Astrocyte (in vitro differentiated cells and primary cell): ENCODE data around the gene KPNA5. TPM values are rescaled to one million over a fixed set of nuclear protein-coding genes. Genes with fewer than 3 reads are reported as not detected.
A peak's percentile ranks its signal among the peaks of the same experiment; 100 is the strongest.

Experiments used
- DNase-seq: peaks from one replicate; pipeline ENCODE4 v3.0.0-alpha.2; 2010; ENCODE audit warnings: low read depth
- FAIRE-seq: peaks from 2 replicates; lab custom pipeline; 2011; peaks lifted over from hg19 to GRCh38; lab: Jason Lieb, UNC
- H2AFZ ChIP-seq: 2 replicates; pipeline ENCODE4 v1.6.0; 2012; ENCODE audit warnings: low read depth, low read length, inconsistent platforms
- H3K27ac ChIP-seq: 2 replicates; pipeline ENCODE4 v1.5.1; 2011; ENCODE audit warnings: low read depth, low read length, inconsistent platforms
- H3K27me3 ChIP-seq: 2 replicates; pipeline ENCODE4 v1.6.0; 2011; ENCODE audit warnings: low read length, inconsistent platforms; ENCODE audit not compliant: insufficient read depth
- H3K36me3 ChIP-seq: 2 replicates; pipeline ENCODE4 v1.5.1; 2011; ENCODE audit warnings: low read length, inconsistent platforms; ENCODE audit not compliant: insufficient read depth
- H3K4me1 ChIP-seq: 2 replicates; pipeline ENCODE4 v1.5.1; 2011; ENCODE audit warnings: low read length, inconsistent platforms; ENCODE audit not compliant: insufficient read depth
- H3K4me2 ChIP-seq: 2 replicates; pipeline ENCODE4 v1.6.0; 2012; ENCODE audit warnings: low read length, inconsistent platforms
- H3K4me3 ChIP-seq: 2 replicates; pipeline ENCODE4 v1.5.1; 2011; ENCODE audit warnings: low read depth, mild to moderate bottlenecking, low read length, inconsistent platforms; ENCODE audit not compliant: insufficient read depth
- H3K79me2 ChIP-seq: 2 replicates; pipeline ENCODE4 v1.6.0; 2012; ENCODE audit warnings: mild to moderate bottlenecking, low read length, inconsistent platforms; ENCODE audit not compliant: insufficient read depth
- H3K9ac ChIP-seq: 2 replicates; pipeline ENCODE4 v1.6.0; 2012; ENCODE audit warnings: mild to moderate bottlenecking, low read length, inconsistent platforms
- H3K9me3 ChIP-seq: 2 replicates; pipeline ENCODE4 v1.5.1; 2012; ENCODE audit warnings: low read depth, mild to moderate bottlenecking, low read length, inconsistent platforms; ENCODE audit not compliant: insufficient read depth
- H4K20me1 ChIP-seq: 2 replicates; pipeline ENCODE4 v1.6.0; 2012; ENCODE audit warnings: low read length, inconsistent platforms; ENCODE audit not compliant: insufficient read depth
- H3K27ac Mint-ChIP-seq: one replicate; pipeline ENCODE4 v1.8.0; 2021; ENCODE audit warnings: mild to moderate bottlenecking, mixed read lengths; ENCODE audit not compliant: unreplicated experiment
- H3K27me3 Mint-ChIP-seq: one replicate; pipeline ENCODE4 v1.8.0; 2021; ENCODE audit warnings: low read depth, mixed read lengths; ENCODE audit not compliant: unreplicated experiment
- H3K36me3 Mint-ChIP-seq: one replicate; pipeline ENCODE4 v1.8.0; 2021; ENCODE audit warnings: low read depth, mixed read lengths; ENCODE audit not compliant: unreplicated experiment
- H3K4me1 Mint-ChIP-seq: one replicate; pipeline ENCODE4 v1.8.0; 2021; ENCODE audit warnings: low read depth, mixed read lengths; ENCODE audit not compliant: unreplicated experiment
- H3K4me3 Mint-ChIP-seq: one replicate; pipeline ENCODE4 v1.8.0; 2021; ENCODE audit warnings: mild to moderate bottlenecking, moderate library complexity, mixed read lengths; ENCODE audit not compliant: unreplicated experiment
- H3K9me3 Mint-ChIP-seq: one replicate; pipeline ENCODE4 v1.8.0; 2021; ENCODE audit warnings: mild to moderate bottlenecking, mixed read lengths; ENCODE audit not compliant: unreplicated experiment
- EZH2 ChIP-seq: IDR thresholded peaks from 2 replicates; pipeline ENCODE4 v1.6.1; 2012; ENCODE audit warnings: mild to moderate bottlenecking, low read length, inconsistent platforms; ENCODE audit not compliant: insufficient read depth
- total RNA-seq: library from RNA; stranded (reverse); gene quantifications from 2 replicates; pipeline ENCODE4 v1.2.1, GENCODE V29; 2021
- TF ChIP-seq, protein P1 (sequence below): IDR thresholded peaks from 2 replicates; pipeline ENCODE4 v1.5.1; 2011; ENCODE audit warnings: low read depth, mild to moderate bottlenecking, inconsistent platforms, low read length, moderate library complexity; ENCODE audit not compliant: insufficient read depth

Gene KPNA5
- total RNA-seq, 1 donor from 2014 or later, result 14.3 TPM

DNA sequence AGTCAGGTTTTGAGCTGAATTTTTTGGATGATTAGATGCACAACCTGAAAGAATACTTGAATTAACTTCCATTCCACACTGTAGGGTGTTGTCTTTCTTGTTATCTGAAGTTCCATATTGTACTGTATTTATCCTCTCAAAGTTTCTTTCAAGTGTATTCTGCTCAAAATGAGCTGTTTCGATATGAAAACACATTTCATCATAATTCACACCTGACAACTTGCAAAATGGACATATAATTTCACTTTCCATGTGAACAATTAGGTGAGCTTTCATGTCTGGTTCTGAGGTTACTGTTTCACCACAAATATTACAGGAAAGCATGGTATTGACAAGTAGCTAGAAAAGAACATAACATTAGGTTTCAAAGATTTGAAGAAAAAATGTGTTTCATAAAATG lies 14.1 kb upstream of the KPNA5 start:
- no peaks in the 10 kb centered on the region for H3K27me3 Mint-ChIP-seq
- no peak overlapping the region for H3K27ac ChIP-seq
- no peaks in the 10 kb centered on the region for H3K9me3 ChIP-seq
- no peak overlapping the region for H3K9ac ChIP-seq
- H3K79me2 ChIP-seq, result peaks cover 68% of the 10 kb centered on the region
- H3K36me3 ChIP-seq, result no peaks in the 10 kb centered on the region
- H3K27ac Mint-ChIP-seq, result no peak overlapping the region
- no peaks in the 10 kb centered on the region for H3K9me3 Mint-ChIP-seq
- peak overlapping the region; percentile 71 for H3K4me3 Mint-ChIP-seq
- no peaks in the 10 kb centered on the region for H3K27me3 ChIP-seq
- H3K4me1 ChIP-seq, result peaks cover 4% of the 10 kb centered on the region
- no peak for DNase-seq
- H3K4me2 ChIP-seq, result peak overlapping the region; percentile 76
- peak overlapping the region; percentile 3 for H3K4me3 ChIP-seq
- H3K4me1 Mint-ChIP-seq, result peaks cover 17% of the 10 kb centered on the region
- TF ChIP-seq EZH2, result no peak
- TF ChIP-seq, protein P1, sequence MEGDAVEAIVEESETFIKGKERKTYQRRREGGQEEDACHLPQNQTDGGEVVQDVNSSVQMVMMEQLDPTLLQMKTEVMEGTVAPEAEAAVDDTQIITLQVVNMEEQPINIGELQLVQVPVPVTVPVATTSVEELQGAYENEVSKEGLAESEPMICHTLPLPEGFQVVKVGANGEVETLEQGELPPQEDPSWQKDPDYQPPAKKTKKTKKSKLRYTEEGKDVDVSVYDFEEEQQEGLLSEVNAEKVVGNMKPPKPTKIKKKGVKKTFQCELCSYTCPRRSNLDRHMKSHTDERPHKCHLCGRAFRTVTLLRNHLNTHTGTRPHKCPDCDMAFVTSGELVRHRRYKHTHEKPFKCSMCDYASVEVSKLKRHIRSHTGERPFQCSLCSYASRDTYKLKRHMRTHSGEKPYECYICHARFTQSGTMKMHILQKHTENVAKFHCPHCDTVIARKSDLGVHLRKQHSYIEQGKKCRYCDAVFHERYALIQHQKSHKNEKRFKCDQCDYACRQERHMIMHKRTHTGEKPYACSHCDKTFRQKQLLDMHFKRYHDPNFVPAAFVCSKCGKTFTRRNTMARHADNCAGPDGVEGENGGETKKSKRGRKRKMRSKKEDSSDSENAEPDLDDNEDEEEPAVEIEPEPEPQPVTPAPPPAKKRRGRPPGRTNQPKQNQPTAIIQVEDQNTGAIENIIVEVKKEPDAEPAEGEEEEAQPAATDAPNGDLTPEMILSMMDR, result no peak
- no peaks in the 10 kb centered on the region for H3K36me3 Mint-ChIP-seq
- H4K20me1 ChIP-seq, result peaks cover 28% of the 10 kb centered on the region
- H2AFZ ChIP-seq, result no peak overlapping the region
- no peak for FAIRE-seq

DNA sequence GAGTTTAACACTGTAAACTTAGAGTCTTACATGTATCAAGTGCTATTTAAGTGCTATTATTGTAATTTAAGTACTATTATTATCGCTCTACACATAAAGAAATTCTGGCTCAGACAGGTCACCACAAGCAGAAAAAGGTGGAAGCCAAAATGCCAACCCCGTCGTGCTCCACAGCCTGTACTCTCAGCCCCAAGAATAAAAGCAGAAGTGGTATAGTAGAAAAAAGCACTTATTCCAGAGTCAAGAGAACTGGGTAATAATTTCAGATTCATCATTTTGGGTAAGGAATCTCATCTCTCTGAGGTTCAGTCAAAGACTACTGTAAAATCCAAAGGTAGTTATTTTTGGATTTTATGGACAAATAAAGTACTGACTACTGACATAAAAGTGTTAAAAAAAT lies 13.4 kb upstream of the KPNA5 start:
- peak overlapping the region; percentile 87 for H3K27ac Mint-ChIP-seq
- peaks cover 4% of the 10 kb centered on the region for H3K4me1 ChIP-seq
- H3K9me3 ChIP-seq, result no peaks in the 10 kb centered on the region
- H3K9ac ChIP-seq, result peak overlapping the region; percentile 100
- no peak for FAIRE-seq
- no peaks in the 10 kb centered on the region for H3K36me3 Mint-ChIP-seq
- peak overlapping the region; percentile 91 for H3K4me2 ChIP-seq
- peaks cover 60% of the 10 kb centered on the region for H3K79me2 ChIP-seq
- H3K4me1 Mint-ChIP-seq, result peaks cover 11% of the 10 kb centered on the region
- no peak for DNase-seq
- H3K4me3 ChIP-seq, result peak overlapping the region; percentile 98
- H2AFZ ChIP-seq, result no peak overlapping the region
- H3K9me3 Mint-ChIP-seq, result no peaks in the 10 kb centered on the region
- H3K4me3 Mint-ChIP-seq, result peak overlapping the region; percentile 98
- TF ChIP-seq, protein P1, result no peak
- TF ChIP-seq EZH2, result no peak
- H3K36me3 ChIP-seq, result no peaks in the 10 kb centered on the region
- H3K27me3 Mint-ChIP-seq, result no peaks in the 10 kb centered on the region
- peaks cover 22% of the 10 kb centered on the region for H4K20me1 ChIP-seq
- H3K27me3 ChIP-seq, result no peaks in the 10 kb centered on the region
- H3K27ac ChIP-seq, result peak overlapping the region; percentile 91

DNA sequence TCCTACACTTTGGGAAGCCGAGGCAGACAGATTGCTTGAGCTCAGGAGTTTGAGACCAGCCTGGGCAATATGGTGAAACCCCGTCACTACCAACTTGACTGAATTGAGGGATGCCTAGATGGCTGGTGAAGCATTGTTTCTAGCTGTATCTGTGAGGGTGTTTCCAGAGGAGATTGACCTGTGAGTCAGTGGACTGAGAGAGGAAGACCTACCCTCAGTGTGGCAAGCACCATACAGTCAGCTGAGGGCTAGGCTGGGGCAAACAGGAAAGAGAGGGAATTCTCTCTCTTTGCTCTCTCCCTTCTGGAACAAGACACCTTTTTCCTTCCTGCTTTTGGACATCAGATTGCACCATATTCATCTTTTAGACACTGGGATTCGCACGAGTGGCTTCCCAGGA lies 8.7 kb upstream of the KPNA5 start:
- TF ChIP-seq, protein P1, result no peak
- no peak for TF ChIP-seq EZH2
- DNase-seq (no peak), FAIRE-seq (no peak)
- Histone ChIP-seq H3K9me3 (no peaks in the 10 kb centered on the region), H3K4me3 (no peak overlapping the region), H4K20me1 (no peaks in the 10 kb centered on the region), H3K4me1 (no peaks in the 10 kb centered on the region), H3K27me3 (no peaks in the 10 kb centered on the region), H2AFZ (no peak overlapping the region), H3K79me2 (peaks cover 13% of the 10 kb centered on the region), H3K9ac (no peak overlapping the region), H3K27ac (no peak overlapping the region), H3K4me2 (no peak overlapping the region), H3K36me3 (no peaks in the 10 kb centered on the region)
- H3K27me3 Mint-ChIP-seq, result no peaks in the 10 kb centered on the region
- H3K4me1 Mint-ChIP-seq, result no peaks in the 10 kb centered on the region
- no peak overlapping the region for H3K27ac Mint-ChIP-seq
- H3K4me3 Mint-ChIP-seq, result no peak overlapping the region
- no peaks in the 10 kb centered on the region for H3K36me3 Mint-ChIP-seq
- H3K9me3 Mint-ChIP-seq, result no peaks in the 10 kb centered on the region
